ENCODE measurements around the gene SFSWAP.
"Not testable (repeated sequence)": the region's sequence is repeated elsewhere in the genome, so short reads cannot be mapped to it uniquely, and the experiment has no call there.

GRCh38 chr12:131679816-131680215 lies 31.1 kb upstream of the SFSWAP start:
- not testable (repeated sequence) for TF ChIP-seq CTCF, POLR2A (IDR thresholded peaks at IDR 0.05)
